Breast epithelium (tissue), 3 donors: Measurements from ENCODE around the gene AFF4.

ENCODE experiments used
- CTCF ChIP-seq, 3 donors: fragments of 450-650 bp; IDR thresholded peaks; one replicate each; pipeline ENCODE4 v1.5.1; 2016 to 2017; ENCODE audit warnings: antibody characterized with exemption in 3 of 3, mild to moderate bottlenecking in 3 of 3, moderate library complexity in 3 of 3
- POLR2A ChIP-seq: fragments of 450-650 bp; IDR thresholded peaks from one replicate; pipeline ENCODE4 v1.6.1; 2016; ENCODE audit warnings: antibody characterized with exemption, mild to moderate bottlenecking, moderate library complexity

- TF ChIP-seq CTCF (IDR thresholded peaks at IDR 0.05) (no peak), POLR2A (no peak)
Measured at GRCh38 chr5:132979367-132979940, 16.0 kb upstream of the AFF4 start.
